GM19463 (cell line): ENCODE results near the gene TRAF7.

ENCODE experiments used
- ATAC-seq: cut with Tn5 transposase; IDR thresholded peaks from one replicate; pipeline ENCODE4 v1.9.1; 2021; ENCODE audit warnings: mild to moderate bottlenecking, moderate library complexity; ENCODE audit not compliant: unreplicated experiment

Gene TRAF7

DNA sequence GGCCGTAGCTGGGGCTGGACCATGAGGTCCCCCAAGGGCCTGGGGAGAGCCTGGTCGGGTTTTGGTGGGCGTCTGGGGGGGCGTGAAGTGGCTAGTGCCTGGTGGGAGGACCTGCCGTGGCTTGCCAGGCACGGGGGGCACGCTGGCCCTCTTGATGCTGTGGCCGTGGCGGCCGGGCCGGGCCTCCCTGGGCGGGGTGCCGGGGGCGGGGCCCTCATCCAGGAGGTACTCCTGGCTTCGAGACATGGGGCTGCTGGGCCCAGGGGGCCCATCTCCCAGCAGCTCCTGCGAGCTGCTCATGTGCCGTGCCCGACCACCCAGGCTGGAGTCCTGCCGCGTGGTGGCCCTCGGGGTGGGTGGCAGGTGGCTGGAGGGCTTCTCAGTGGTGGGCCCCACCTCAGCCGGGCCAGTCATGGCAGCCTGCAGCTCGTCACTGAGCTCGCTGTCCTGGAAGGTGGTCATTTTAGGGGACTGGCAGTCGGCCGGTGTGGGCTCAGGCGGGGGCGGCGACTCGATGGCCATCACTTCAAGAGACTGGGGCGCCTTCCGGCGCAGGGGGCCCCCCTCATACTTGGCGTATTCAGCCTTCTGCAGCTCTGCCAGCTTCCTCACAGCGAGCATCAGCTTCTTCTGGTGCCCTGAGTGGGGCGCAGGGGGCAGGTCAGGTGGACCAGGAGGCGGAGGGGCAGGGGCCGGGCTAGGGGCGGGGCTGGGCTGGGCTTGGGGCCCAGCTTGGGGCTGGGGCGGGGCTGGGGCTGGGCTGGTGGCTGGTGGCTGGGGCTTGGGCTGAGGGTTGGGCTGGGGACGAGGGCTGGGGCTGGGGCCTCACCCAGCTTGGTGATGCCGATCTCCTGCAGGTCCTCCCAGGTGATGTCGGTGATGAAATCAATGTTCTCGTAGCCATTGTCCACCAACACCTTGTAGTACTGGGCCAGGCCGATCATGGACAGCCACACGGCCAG, 25.7 kb downstream of the TRAF7 start:
- no peak for ATAC-seq

DNA sequence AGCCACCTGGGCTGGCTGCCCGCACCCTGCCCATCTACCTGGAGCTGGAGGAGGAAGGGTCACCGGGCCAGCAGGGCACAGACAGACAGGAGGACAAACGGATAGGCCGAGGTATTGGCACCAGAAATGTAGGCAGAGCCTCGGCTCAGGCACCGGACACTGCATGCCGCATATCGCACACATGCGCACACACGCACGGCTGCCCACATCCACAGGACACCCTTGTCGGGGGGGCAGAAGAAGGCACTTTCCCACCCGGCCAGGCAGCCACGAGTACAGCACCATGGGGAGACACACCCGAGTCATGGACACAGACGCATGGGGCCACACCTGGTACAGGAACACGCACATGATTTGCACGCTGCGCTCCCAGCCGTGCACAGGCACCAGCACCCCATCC, 26.4 kb downstream of the TRAF7 start:
- no peak for ATAC-seq

DNA sequence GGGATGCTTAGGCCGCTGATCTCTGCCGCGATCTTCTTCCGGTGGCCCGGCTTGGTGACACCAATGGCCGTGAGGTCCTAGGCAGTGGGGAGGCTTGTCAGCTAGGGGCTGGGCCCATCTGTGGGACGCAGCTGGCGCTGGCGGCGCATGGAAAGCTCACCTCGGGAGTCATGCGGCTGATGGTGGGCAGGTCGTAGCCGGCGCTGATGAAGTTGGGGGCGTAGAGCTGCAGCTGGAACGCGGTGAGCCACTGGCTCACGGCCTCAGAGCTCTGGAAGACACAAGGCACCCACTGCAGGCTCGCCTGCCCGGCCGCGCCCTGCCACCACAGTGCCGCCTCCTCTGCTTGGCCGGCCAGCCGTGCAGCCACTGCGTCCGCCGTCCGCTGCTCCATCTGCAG, 28.1 kb downstream of the TRAF7 start:
- no peak for ATAC-seq

DNA sequence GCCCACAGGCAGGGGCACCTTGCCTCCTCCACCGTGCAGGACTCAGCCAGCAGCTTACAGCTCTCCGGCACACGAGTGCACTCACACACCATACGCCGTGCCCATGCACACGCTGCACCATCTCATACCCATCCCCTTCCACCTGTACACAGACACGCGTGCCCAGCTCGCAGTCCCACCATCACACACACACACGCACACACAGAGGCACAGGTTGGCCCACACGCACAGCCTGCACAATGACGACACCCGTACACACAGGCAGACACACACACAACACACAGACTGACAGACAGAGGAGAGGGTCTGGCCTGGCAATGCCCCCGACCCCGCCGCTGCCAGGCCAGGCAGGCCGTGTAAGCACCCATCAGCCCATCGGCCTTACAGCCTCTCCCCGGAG, 28.8 kb downstream of the TRAF7 start:
- ATAC-seq = no peak

DNA sequence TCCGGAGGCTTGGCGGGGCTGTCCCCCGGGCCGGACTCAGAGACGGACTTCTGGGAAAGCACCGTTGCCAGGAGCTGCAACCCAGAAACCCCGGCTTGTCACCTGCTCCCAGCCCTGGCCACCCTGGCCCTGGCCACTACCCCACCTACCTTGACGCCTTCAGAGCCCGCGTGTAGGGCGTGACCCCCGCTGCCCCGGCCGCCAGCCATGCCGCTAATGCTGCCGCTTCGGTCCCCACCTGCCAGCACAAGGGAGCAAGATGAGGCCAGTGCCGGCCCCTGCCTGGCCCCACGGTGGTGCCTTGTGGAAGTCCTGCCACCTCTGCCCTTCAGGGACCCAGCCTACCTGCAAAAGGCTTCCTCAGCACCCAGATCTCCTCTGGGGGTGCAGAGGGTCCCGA, 29.4 kb downstream of the TRAF7 start:
- ATAC-seq = no peak

DNA sequence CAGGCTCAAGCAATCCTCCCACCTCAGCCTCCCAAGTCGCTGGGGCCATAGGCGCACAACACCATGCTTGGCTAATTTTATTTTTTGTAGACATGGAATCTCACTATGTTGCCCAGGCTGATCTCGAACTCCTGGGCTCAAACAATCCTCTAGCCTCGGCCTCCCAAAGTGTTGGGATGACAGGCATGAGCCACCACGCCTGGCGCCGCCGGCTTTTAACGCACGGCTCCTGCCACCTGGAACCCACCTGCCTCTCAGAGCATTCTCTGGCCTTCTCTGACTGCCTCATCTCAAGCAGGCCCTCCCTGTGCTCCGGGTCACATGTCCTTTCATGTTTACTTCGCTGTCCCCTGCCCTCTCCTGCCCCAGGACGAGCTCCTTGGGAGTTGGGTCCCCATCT, 30.5 kb downstream of the TRAF7 start:
- no peak for ATAC-seq

DNA sequence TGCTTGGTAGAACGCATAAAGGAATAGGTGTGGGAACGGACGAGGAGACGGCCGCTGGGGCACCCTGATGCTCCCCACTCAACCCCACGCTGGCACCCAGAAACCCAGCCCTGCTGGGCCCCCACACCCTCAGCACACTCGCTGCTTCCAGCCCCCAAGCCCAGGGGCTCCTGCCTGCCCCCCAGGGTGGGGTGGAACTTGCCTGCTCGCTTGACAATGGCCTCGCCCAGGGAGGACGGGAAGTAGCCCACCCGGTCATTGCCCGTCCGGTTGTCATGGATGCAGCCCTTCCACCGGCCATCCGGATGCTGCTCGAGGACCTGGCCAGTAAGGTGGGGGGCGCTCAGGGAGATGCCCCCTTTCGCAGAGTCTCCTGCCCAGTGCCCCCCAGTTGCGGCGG, 30.9 kb downstream of the TRAF7 start:
- ATAC-seq = no peak

DNA sequence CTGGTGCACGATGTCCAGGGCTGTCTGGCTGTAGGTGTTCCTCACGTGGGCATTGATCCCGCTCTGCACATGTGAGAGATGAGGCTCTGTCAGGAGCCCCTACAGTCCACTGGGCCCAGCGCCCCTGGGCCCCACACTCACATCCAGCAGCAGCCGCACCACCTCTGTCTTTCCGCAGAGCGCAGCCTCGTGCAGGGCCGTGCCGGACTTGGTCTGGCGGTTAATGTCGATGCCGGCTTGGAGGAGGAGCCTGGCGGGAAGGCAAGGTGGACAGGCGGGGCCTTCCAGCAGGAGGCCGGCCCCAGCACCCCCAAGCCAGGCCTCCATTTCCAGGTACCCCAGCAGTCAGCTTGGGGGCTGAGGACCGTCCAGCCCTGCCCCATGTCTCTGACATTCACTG, 31.6 kb downstream of the TRAF7 start:
- ATAC-seq = no peak

DNA sequence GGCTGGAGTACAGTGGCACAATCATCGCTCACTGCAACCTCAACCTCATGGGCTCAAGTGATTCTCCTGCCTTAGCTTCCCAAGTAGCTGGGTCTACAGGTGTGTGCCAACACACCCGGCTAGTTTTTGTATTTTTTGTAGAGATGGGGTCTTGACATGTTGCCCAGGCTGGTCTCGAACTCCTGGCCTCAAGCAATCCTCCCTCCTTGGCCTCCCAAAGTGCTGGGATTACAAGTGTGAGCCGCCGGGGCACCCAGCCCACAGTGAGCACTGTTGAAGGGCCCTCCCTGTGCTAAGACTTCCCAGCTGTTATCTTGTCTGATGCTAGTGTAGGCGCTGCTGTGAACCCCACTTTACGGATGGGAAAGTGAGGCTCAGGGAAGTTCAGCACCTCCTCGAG, 32.8 kb downstream of the TRAF7 start:
- ATAC-seq = no peak

DNA sequence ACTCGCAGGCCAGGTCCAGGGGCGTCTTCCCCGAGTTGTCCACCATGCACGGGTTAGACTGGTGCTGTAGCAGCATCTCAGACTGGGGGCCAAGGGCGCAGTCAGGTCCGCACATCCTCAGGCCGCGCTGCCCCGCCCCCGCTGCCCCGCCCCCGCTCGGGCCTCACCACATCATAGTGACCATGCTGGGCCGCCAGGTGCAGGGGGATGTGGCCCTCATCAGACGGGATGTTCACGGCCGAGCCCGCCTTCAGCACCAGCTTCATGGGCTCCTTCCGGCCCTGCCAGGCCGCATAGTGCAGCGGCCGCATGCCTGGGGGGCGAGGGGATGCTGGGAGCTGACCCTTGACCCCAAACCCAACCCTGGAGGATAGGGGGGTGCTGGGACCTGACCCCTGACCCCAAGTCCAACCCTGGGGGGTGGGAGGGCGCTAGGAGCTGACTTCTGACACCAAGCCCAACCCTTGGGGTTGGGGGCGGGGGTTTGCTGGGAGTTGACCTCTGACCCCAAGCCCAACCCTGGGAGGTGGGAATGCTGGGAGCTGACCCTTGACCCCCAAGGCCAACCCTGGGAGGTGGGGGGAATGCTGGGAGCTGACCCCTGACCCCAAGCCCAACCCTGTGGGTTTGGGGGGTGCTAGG, 33.8 kb downstream of the TRAF7 start:
- ATAC-seq = no peak

DNA sequence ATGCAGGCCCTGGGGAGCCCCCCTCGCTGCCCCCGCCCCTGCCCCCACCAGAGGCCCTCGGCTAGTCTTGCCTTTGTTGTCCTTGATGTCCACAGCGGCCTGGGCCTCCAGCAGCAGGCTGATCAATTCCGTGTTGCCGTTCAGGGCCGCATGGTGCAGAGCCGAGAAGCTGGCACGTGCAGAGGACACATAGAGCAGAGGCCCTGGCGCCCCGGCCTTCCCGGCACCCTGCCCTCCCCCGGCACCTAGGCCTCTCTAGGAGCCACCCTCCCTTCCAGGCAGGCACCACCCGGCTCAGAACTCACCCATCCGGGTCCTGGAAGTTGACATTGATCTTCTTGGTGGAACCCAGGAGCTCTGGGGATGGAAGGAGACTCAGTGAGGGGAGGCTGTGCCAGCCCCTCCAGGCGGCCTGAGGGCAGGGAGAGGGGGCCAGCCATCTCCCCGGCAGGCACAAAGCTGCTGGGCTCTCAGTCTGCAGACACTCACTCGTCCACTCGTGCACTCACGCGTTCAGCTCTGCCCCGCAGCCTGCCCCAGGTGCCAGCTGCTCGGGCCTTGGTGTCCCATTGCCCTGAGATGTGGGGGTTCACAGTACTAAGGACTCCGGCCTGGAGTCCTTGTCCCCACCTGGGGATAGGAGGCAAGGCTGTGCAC, 34.5 kb downstream of the TRAF7 start:
- no peak for ATAC-seq

DNA sequence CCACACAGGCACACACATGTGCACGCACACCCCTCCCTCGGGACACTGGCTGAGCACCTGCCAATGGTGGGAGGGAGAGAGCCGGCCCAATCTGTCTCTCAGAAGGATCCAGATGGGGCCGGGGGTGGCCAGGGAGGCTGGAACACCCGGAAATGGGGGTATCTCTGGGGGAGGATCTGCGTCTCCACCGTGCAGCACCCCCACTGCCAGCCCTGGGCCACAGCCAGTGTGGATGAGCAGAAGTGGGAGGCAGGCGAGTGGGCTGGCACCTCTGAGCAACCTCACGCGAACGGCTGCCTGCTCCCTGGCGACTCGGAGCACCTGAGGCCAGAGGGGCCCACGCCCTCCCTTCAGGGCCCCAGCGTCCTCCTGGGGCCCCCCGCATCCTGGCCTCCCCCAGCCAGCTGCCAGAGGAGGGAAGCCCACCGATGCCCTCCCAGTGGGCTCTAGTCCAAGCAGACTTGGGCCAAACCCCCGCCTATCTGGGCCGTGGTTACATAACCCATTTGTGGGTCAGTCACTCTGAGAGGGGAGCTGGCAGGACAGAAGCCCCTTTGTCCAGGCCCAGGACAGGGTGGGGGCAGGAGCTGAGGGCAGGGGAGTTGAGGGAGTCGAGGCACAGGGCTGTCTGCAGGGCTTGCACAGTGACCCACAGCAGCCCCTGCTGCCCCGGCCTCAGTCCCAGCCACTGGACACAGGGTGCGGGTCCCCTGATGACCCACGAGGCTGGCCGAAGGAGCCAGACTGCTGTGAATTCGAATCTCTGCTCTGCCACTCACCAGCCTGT, 35.3 kb downstream of the TRAF7 start:
- no peak for ATAC-seq

DNA sequence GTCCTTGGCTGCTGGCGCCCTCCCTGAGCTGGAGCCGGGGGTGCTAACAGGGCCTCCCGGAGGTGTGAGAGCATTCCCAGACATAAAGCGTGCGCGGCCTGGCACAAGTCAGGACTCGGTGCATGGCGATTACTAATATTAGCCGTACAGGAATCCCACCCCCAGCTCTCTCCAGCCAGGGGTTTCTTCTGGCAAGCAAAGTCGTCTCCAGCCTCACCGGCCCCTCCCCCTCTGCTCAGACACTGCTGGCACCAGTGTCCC, 35.8 kb downstream of the TRAF7 start:
- no peak for ATAC-seq

DNA sequence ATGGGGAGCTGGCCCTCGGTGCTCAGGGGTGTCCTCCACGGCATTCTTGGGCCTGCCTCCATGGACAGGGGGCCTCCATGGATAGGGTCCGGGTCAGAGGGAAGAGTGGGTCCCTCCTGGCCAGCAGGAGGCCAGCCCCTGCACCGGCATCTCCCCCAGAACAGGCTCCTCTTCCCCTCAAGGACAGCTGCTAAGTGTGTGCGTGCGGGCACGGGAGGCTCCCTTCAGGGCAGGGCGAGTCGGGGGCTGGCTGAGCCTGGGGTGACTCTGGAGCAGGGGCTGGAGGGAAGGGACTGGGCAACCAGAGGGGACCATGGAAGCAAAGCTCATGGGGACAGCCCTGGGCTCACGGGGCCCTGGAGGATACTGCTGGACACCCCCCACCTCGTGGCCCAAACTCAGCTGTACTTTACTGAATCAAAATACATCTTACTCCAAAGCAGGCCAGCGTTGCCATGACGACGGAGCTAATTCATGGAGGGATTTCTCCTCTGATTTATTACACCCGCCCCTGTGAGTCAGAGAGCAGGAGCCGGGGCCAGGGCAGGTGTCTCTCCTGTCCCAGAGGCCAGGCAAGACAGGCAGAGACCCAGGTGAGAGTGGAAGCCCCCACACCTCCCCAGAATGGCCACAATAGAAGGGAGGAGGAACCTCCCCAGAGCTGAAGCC, 38.7 kb downstream of the TRAF7 start:
- no peak for ATAC-seq

DNA sequence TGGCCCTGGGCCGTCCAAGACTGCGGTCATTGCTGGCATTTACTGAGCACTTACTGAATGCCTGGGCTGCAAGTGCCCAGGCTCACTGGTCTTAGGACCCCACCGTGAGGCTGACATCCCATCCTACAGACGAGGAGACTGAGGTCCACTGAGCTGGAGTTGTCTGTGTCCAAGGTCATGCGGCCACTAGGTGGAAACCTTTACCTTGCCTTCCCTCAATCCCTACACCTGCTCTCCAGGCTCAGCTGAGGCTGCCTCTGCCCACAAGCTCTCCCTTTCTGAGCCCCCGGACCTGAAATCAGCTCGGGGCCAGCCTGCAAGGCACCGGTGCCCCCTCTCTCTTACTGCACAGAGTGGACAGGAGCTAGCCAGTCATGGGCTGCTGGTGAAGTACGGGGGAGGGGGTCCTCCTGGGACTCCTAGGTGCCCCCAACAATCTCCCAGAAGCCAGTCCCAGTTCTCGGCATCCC, 39.3 kb downstream of the TRAF7 start:
- ATAC-seq = no peak

DNA sequence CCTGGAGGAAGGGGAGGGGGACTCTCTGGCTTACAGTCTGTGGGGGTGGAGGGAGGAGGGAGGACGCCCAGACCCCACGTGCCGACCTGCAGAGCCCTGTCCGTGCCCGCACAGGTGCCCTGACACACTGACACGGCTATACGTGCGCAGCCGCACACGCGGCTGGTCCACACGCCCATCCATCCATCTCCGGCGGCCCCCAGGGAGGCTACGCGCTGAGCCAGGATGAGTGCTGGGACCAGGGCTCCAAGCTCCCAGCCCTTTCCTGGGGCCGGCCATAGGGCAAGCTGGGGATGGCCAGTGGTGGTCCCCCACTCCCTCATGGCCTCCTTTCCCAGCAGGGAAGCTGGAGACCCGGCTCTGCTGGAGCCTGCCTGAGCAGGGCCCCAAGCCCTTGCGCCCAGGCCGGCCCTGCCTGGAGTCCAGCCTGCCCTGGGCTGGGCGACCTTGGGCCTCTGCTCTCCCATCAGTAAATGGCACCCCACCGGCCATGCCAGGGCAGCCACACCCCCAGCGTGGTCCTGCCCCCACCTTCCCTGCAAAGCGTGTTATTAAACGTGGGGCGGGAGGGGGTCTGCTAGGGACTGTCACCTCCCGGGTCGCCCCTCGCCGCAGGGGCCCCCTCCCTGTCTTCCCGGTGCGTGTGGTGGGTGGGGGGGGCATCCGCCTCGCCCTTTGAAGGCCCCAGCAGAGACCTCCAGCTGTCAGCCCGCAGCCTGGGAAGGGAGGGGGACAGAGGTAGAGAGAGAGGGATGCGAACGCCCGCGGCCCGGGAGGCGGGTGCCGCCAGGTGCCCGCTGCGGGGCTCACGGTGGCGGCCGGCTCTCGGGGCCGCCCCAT, 40.0 kb downstream of the TRAF7 start:
- ATAC-seq = no peak

DNA sequence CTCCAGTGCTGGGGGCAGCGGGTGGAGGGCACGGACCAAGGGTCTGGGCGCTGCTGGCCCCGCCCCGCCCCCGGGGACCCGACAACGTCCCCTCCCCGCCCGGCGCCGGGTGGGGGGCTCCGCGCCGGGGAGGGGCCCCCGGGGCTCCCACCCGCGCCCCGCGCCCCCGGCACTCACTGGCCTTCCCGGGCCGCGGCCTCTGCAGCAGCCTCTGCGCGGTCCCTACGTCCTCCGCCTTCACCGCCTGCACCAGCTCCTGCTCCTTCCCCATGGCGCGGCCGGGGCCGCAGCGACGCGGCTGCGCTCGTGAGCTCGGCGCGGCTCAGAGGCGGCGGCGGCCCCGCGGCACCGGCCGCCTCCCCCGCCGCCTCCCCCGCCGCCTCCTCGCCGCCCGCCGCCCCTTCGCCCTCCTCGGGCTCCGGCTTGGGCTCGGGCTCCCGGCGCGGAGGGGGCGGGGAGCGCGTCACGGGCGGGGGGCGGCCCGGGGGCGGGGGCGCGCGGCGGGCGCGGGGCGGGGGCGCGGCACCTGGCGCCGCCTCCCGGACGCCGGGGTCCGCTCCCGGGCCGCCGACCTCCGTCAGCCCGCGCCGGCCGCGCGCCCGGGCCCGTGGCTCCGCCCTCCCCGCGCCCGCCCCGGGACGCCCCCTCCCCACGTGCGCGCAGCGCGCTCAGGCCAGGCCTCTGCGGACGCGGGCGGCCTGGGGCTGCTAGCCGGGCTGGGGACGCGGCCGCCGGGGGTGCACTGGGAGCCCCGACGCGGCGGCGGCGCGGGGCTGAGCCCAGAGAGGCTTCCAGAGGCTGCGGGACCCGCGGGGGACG, 40.8 kb downstream of the TRAF7 start, which contains the start of gene CASKIN1:
CASKIN1 (minus strand) TSS at position 444 of the 819 bp plus-strand sequence; CDS start at position 271, 173 bp downstream.
- no peak for ATAC-seq

DNA sequence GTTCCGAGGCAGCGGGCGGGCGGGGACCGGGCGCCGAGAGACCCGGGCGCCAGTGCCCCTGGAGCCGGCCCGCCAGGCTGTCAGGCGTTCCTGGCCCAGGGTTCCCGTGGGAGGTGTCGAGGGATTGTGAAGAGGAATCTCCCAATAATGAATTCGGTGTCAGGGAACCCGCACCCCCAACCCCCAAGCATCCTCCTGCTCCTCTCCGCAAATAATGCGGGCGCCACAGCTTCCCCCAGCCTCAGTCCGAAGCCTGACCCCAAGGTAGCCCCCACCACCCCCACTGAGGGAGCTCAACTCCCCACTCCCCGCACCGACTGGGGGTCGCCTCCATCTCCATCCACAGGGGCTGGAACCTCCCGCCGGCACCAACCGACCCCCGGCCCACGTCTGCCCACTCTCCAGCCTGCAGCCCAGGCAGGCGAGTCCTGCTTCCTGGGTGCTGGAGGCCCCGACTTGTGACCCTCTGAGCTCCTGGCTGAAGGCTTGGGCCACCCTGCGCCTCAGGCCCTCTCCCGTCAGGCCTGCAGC, 41.5 kb downstream of the TRAF7 start:
- ATAC-seq = no peak

DNA sequence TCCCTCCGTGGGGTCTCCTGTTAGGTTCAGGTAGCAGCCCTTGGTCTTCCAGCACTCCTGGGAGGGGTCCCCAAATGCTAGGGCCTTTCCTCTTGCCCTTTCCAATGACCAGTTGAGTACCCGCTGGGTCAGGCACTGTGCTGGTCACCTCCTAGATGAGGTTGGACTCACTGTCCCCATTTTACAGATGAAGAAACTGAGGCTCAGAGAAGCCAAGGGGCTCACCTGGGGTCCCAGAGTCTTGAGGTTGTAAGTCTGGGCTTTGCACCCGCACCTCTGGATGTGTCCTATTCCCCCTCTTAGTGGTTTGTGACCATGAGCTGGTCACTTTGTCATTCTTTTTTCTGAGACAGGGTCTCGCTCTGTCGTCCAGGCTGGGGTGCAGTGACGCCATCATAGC, 42.2 kb downstream of the TRAF7 start:
- ATAC-seq = no peak
